T-helper 1 cell treated with Interleukin-12 subunit alpha and Interleukin-12 subunit beta and Interleukin-4 antibody, amounts not matched to agents 30 μg/mL and 1 μg/mL, for 36 hours (primary cell): ENCODE results near the gene CD180.

Source experiments
- H3K27ac Mint-ChIP-seq: one replicate; pipeline ENCODE4 v1.8.0; 2021; ENCODE audit warnings: mild to moderate bottlenecking, mixed read lengths
- H3K27me3 Mint-ChIP-seq: one replicate; pipeline ENCODE4 v1.8.0; 2021; ENCODE audit warnings: low read depth, mixed read lengths
- H3K36me3 Mint-ChIP-seq: one replicate; pipeline ENCODE4 v1.8.0; 2021; ENCODE audit warnings: low read depth, mixed read lengths
- H3K4me1 Mint-ChIP-seq: one replicate; pipeline ENCODE4 v1.8.0; 2021; ENCODE audit warnings: low read depth, mixed read lengths
- H3K4me3 Mint-ChIP-seq: one replicate; pipeline ENCODE4 v1.8.0; 2021; ENCODE audit warnings: mild to moderate bottlenecking, moderate library complexity, mixed read lengths
- H3K9me3 Mint-ChIP-seq: one replicate; pipeline ENCODE4 v1.8.0; 2021; ENCODE audit warnings: mixed read lengths

CD180 gene

DNA sequence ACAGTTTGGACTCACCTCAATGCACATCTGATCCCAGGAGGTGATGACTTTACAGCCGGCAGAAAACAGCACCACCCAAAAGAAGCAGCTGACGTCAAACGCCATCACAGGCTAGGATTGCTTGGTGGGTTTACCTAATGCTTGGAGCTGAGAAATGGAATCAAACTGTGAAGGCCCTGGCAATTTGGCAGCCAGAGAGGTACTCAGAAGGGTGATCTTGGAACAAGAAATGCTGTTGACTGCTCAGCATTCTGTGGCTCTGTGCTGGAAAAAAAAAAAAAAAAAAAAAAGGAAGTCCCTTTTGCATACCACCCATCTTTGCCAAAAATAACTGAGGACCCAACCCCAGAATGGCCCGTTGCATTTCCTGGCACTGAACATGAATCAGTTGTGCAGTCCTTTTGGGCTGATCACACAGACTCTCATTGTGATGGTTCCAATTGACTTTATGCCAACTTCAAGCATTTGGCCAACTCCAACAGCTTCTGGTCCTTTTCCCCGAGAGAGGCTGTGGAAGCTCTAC lies at the start of gene CD180:
Gene CD180 (minus strand): TSS at position 263 of the 523 bp plus-strand sequence. CDS start 158 bp downstream, at position 105.
- Mint-ChIP-seq H3K4me1 (peaks cover 58% of the 10 kb centered on the region), H3K4me3 (peak within 1 kb of the TSS; percentile 66), H3K27me3 (no peaks in the 10 kb centered on the region), H3K27ac (peak within 1 kb of the TSS; percentile 57), H3K36me3 (peaks cover 34% of the 10 kb centered on the region), H3K9me3 (peaks cover 47% of the 10 kb centered on the region)

DNA sequence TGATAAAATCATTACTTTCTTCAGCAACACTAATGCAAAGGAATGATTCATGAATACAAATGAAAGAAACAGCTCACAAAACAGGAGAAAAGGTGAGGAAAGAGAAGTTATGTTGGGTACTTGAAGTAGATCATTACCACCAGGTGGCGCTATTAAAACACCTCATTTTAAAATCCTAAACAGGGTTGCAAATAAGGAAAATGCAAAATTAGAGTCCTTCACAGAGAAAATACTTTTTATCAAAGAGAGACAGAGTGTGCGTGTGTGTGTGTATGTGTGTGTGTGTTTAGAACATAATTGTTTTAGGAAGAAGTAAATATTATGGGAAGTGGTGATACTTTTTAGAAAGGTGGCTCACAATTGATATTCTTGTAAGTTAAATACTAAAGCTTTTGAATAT lies 49.5 kb upstream of the CD180 start:
- H3K27ac Mint-ChIP-seq: no peak overlapping the region
- H3K9me3 Mint-ChIP-seq: no peaks in the 10 kb centered on the region
- H3K4me3 Mint-ChIP-seq: no peak overlapping the region
- no peaks in the 10 kb centered on the region for H3K36me3 Mint-ChIP-seq
- peaks cover 7% of the 10 kb centered on the region for H3K4me1 Mint-ChIP-seq
- H3K27me3 Mint-ChIP-seq: no peaks in the 10 kb centered on the region

DNA sequence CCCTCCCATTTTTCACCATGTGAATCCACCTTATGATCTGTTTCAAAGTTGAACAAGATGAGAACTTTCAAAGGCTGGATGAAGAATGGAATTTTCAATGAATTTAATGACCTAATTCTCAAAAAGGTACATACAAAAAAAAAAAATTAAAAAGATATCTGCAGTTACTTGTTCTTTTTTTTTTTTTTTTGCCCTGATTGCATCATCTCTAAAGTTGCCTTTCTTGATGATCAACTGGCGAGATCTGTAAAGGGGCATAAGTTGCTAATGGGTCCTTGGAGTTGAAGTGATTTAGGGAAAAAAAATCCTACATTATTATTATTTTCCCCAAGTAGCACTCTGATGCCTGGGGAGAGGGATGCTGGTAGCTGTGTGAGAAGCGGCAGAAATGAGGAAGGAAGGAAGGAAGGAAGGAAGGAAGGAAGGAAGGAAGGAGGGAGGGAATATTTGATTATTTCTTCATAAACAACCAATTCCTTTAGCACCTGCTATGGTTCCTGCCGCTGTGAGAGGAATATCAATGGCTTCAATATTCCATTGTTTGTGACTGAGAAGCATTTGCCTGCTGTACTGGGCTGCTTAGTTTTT lies 48.8 kb upstream of the CD180 start:
- H3K27me3 Mint-ChIP-seq: no peaks in the 10 kb centered on the region
- no peak overlapping the region for H3K27ac Mint-ChIP-seq
- H3K36me3 Mint-ChIP-seq: no peaks in the 10 kb centered on the region
- H3K4me1 Mint-ChIP-seq: peaks cover 7% of the 10 kb centered on the region
- H3K4me3 Mint-ChIP-seq: no peak overlapping the region
- H3K9me3 Mint-ChIP-seq: no peaks in the 10 kb centered on the region

DNA sequence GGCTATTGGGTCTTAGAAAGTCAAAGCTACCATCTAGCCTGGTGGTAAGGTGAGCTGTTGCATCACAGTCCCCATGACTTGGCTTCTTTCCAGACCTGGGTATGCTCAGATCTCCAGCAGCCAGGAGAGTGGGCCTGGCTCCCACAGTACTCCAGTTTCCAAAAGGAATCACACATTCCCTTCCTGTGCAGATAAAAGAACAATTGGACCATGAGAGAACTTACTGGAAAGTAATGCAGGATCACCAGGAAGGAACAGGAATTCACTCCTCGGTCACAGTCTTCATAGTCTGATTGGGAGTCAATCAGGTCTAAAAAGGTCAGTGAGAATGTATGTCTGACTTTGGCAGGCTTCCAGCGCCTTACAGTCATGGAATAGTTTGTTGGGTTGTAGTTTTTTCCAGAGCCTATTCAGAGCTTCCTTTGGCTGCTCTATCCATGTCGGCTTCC lies 47.8 kb upstream of the CD180 start:
- Mint-ChIP-seq H3K36me3 (no peaks in the 10 kb centered on the region), H3K4me1 (peaks cover 7% of the 10 kb centered on the region), H3K4me3 (no peak overlapping the region), H3K27me3 (no peaks in the 10 kb centered on the region), H3K9me3 (no peaks in the 10 kb centered on the region), H3K27ac (no peak overlapping the region)

DNA sequence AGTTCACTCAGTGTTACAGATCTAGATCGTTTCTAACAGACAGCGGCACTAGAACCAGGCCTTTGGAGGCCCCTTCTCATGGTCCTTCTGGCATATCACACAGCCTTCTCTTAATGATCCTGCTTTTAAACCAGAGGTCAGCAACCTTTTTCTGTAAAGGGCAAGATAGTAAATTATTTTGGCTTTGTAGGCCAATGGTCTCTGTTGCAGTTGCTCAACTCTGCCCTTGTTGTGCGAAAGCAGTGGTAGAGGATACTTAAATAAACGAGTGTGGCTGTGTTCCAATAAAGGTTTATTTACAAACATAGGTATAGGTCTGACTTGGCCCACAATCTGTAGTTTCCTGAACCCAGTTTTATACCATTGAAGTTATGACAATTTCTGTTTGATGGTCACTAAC lies 47.3 kb upstream of the CD180 start:
- no peaks in the 10 kb centered on the region for H3K27me3 Mint-ChIP-seq
- peaks cover 7% of the 10 kb centered on the region for H3K4me1 Mint-ChIP-seq
- H3K36me3 Mint-ChIP-seq: no peaks in the 10 kb centered on the region
- H3K4me3 Mint-ChIP-seq: no peak overlapping the region
- no peaks in the 10 kb centered on the region for H3K9me3 Mint-ChIP-seq
- no peak overlapping the region for H3K27ac Mint-ChIP-seq

DNA sequence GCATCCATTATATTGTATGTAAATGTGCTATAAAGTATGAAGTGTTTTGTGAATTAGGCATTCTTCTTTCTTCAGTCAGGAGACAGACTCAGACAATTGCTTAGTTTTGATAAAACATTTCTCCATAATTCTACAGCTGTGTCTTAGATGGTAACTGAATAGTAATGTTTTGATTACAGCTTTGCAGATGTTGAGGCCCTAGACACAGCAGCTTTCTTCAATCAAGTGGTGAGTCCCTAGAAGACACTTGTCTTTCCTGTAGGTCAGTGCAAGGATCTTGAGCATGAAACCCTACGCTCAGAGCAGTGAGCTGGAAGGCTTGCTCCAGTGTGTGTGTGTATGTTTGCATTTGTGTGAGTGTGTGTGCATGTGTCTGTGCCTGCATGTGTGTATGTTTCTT lies 46.8 kb upstream of the CD180 start:
- no peaks in the 10 kb centered on the region for H3K9me3 Mint-ChIP-seq
- no peak overlapping the region for H3K27ac Mint-ChIP-seq
- H3K36me3 Mint-ChIP-seq: no peaks in the 10 kb centered on the region
- peaks cover 2% of the 10 kb centered on the region for H3K4me1 Mint-ChIP-seq
- H3K4me3 Mint-ChIP-seq: no peak overlapping the region
- no peaks in the 10 kb centered on the region for H3K27me3 Mint-ChIP-seq

DNA sequence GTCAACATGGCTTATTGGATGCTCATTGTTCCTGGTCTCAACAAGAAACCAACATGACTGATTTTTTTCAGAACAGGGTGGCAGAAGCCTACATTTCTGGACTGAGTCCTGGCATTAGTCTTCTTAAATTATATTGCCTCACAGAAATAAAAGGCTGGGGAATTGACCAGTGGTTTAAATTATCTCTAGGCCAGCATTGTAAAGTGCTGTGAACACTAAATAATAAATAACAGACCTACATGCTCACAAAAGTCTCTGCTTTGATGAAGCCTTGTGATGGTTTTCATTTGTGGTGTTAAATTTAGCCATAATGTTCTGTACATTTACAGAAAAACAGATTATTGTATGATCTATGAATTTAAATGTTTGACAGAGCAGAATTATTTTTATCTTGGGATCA lies 44.7 kb upstream of the CD180 start:
- Mint-ChIP-seq H3K9me3 (no peaks in the 10 kb centered on the region), H3K27me3 (no peaks in the 10 kb centered on the region), H3K27ac (no peak overlapping the region)

DNA sequence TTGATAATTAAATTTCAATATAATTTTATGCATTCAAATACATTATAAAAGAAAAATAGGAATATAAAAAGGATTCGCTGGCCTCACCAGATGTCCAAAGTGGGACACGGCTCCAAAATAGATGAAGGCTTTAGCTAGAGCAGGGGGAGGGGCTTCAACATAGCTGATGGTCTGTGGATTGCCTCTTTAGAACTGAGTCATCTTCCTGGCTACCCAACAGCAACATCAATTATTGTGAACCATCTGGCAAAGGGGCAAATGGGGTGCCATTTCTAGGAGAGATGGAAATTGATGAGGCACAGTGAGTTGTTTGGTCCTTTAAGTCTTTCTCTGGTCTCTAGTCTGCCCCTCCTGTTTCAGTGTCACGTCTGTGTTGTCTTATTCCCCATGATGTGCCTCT lies 44.2 kb upstream of the CD180 start:
- H3K4me1 Mint-ChIP-seq: peaks cover 2% of the 10 kb centered on the region
- no peaks in the 10 kb centered on the region for H3K9me3 Mint-ChIP-seq
- H3K4me3 Mint-ChIP-seq: no peak overlapping the region
- H3K36me3 Mint-ChIP-seq: no peaks in the 10 kb centered on the region
- H3K27ac Mint-ChIP-seq: no peak overlapping the region
- H3K27me3 Mint-ChIP-seq: no peaks in the 10 kb centered on the region

More for the DNA sequence above, 44.7 kb upstream of the CD180 start:
- Mint-ChIP-seq H3K4me3 (no peak overlapping the region), H3K36me3 (no peaks in the 10 kb centered on the region), H3K4me1 (peaks cover 2% of the 10 kb centered on the region)

DNA sequence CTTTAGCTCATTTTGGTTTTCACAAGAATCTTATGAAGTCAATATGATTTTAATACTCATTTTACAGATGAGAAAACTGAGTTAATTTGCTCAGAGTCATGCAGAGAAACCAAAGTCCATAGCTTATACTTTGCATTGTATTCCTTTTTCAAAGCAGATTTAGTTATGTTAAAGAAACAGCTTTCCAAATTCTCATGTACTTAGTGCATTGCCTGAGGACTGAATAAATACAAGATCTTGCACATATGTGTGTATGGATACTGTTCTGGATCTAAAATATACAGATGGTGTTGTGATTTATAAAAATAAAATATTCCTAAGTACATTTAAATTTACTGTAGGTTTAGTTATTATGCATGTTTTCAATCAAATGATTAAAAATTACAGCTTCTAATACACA lies 43.5 kb upstream of the CD180 start:
- Mint-ChIP-seq H3K4me3 (no peak overlapping the region), H3K27me3 (no peaks in the 10 kb centered on the region), H3K9me3 (no peaks in the 10 kb centered on the region), H3K4me1 (no peaks in the 10 kb centered on the region), H3K27ac (no peak overlapping the region), H3K36me3 (no peaks in the 10 kb centered on the region)

DNA sequence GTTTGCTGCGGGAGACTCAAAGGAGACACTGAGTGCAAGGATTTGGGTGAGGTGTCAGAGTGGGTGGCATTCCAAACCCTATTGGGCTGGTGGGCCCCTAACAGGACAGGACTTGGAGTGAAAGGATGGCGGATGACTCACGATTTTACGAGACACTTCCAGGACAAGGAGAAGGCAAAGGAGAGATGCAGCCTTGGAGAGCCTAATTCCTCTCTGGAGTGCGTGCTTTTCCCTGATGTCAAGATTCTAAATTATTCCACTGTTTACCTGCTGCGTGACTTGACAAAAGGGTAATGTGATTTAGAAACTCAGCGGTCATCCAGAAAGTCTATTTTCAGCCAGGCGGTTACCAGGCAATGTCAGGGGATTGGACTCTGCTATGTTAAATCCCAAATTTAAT lies 41.6 kb upstream of the CD180 start:
- H3K4me3 Mint-ChIP-seq: no peak overlapping the region
- no peak overlapping the region for H3K27ac Mint-ChIP-seq
- no peaks in the 10 kb centered on the region for H3K36me3 Mint-ChIP-seq
- H3K4me1 Mint-ChIP-seq: no peaks in the 10 kb centered on the region
- peaks cover 4% of the 10 kb centered on the region for H3K27me3 Mint-ChIP-seq
- no peaks in the 10 kb centered on the region for H3K9me3 Mint-ChIP-seq

DNA sequence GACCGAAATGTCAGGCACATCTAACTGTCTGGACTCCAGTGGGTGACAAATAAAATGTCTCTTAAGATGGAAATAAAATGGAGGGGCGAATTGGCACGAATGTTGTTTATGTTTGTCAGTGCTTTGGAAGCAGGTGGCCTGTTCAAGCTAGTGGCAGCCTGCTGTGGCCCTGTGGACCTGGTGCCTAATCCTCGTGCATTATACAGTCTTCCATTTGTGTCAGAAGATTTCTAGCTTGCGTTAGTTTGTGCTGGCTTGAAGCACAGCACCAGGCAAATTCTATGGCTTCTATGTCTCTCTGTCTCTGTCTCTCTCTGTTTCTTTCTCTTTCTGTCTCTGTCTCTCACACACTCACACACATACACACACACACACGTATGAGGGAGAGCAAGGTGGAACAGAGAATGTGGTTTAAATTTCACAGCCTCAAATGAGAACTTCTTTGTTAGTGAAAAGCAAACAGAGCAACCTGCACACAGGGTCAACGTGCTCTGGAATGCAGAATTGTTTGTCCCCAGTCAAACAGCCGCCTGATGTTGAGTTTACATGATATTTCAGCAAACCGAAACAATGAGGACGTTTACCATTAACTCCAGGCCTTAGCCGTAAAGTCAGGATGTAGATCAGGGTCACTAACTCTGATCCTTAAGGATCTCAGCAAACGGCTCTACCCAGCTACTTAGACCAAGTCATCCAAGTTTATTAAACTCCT lies 39.0 kb upstream of the CD180 start:
- no peak overlapping the region for H3K27ac Mint-ChIP-seq

DNA sequence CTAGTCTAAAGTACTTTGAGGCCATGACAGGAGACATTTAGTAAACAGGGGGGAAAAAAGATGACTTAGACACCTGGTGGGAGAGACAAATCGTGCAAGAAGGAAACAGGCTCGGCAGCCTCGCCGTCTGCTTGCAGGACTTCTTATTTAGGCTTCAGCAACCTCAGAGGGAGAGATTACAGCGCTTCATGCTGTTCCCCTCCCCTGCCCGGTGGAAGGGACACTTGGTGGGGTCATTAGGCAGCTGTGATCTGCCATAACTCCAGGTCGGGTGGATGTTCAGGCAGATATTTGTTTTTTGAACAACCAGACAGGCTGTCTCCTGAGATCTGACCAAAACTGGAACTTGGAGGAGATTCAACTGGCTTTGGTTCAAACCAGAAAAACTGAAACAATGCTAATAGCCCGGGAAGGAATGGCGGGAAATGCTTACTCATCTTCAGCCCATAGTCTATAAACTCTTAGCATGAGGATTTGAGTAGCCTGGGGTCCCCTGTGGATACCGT lies 38.1 kb upstream of the CD180 start:
- H3K9me3 Mint-ChIP-seq: no peaks in the 10 kb centered on the region
- H3K27ac Mint-ChIP-seq: no peak overlapping the region
- no peaks in the 10 kb centered on the region for H3K4me1 Mint-ChIP-seq
- H3K4me3 Mint-ChIP-seq: no peak overlapping the region
- peaks cover 2% of the 10 kb centered on the region for H3K36me3 Mint-ChIP-seq
- H3K27me3 Mint-ChIP-seq: peaks cover 21% of the 10 kb centered on the region

More for the DNA sequence above, 39.0 kb upstream of the CD180 start:
- Mint-ChIP-seq H3K4me3 (no peak overlapping the region), H3K9me3 (no peaks in the 10 kb centered on the region), H3K27me3 (peaks cover 13% of the 10 kb centered on the region), H3K36me3 (peaks cover 2% of the 10 kb centered on the region), H3K4me1 (no peaks in the 10 kb centered on the region)

DNA sequence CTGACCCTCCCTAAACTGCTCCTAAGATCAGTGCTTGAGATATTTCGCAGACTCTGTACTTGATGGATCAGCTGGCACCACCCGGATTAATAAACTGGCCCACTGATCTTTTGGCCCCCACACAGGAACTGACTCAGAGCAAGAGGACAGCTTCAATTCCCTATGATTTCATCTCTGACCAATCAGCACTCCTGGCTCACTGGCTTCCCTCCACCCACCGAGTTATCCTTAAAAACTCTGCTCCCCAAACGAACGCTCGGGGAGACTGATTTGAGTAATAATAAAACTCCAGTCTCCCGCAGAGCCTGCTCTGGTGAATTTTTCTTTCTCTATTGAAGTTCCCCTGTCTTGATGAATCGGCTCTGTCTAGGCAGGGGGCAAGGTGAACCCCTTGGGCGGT lies 36.5 kb upstream of the CD180 start:
- Mint-ChIP-seq H3K36me3 (peaks cover 2% of the 10 kb centered on the region), H3K4me1 (no peaks in the 10 kb centered on the region), H3K27me3 (peaks cover 27% of the 10 kb centered on the region), H3K4me3 (no peak overlapping the region), H3K27ac (no peak overlapping the region), H3K9me3 (no peaks in the 10 kb centered on the region)

DNA sequence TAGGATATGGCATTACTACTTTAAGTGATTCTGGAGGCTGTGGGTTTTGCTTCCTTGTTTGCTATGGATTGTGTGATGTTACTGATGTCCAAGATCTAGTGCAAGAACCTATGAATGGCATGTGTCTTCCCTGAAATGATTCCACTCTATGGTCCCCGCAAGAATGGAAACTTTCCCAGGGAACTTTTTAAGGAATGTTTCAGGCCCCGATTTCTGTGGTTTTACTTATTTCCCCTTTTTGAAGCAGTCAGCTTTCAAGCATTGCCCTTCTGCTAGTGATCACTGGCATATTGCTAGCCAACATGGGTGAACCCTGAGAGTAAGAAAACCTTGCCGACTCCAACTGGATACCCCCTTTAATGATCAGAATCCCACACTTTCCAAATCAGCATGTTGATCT lies 26.6 kb upstream of the CD180 start:
- Mint-ChIP-seq H3K9me3 (peaks cover 10% of the 10 kb centered on the region), H3K4me3 (no peak overlapping the region), H3K4me1 (peaks cover 33% of the 10 kb centered on the region), H3K27me3 (peaks cover 4% of the 10 kb centered on the region), H3K27ac (no peak overlapping the region), H3K36me3 (peaks cover 9% of the 10 kb centered on the region)
